Cardiac fibroblast (primary cell): Measurements from ENCODE around the gene TAF3.

ENCODE experiments used
- DNase-seq, 2 donors: peaks; one replicate each; pipeline versions ENCODE4 v3.0.0 to v3.0.0-alpha.2; 2010; ENCODE audit warnings: low read depth in 2 of 2
- H3K4me3 ChIP-seq, 2 donors: replicated peaks in 1 of 2; 1 replicate in 1 of 2; 2 replicates in 1 of 2; pipeline ENCODE4 v1.5.1; 2011; ENCODE audit warnings: low read depth in 2 of 2, low read length in 2 of 2, mild to moderate bottlenecking in 2 of 2, moderate library complexity in 1 of 2
- TF ChIP-seq, protein P1 (sequence below): IDR thresholded peaks from one replicate; pipeline ENCODE4 v1.5.1; 2011; ENCODE audit warnings: low read depth, mild to moderate bottlenecking, low read length, inconsistent platforms

The TAF3 gene

DNA sequence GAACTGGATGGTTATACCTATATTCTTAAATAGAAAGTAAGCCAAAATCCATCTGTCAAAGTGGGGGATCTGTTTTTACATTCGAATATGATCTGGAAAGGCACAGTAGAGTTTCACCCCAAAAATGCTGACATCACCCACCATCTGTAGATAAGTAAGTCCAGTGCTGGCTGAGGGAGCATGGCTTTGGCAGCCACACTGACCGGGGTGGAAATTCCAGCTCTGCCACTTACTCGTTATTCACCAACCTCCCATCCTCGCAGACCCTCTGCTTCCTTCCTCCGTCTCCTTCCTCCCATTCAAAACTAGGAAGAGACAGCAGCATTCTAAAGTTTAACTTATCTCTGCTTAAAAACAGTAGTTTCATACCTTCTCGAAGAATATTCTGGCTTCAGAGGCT is 151.3 kb downstream of the TAF3 start:
- TF ChIP-seq, protein P1, sequence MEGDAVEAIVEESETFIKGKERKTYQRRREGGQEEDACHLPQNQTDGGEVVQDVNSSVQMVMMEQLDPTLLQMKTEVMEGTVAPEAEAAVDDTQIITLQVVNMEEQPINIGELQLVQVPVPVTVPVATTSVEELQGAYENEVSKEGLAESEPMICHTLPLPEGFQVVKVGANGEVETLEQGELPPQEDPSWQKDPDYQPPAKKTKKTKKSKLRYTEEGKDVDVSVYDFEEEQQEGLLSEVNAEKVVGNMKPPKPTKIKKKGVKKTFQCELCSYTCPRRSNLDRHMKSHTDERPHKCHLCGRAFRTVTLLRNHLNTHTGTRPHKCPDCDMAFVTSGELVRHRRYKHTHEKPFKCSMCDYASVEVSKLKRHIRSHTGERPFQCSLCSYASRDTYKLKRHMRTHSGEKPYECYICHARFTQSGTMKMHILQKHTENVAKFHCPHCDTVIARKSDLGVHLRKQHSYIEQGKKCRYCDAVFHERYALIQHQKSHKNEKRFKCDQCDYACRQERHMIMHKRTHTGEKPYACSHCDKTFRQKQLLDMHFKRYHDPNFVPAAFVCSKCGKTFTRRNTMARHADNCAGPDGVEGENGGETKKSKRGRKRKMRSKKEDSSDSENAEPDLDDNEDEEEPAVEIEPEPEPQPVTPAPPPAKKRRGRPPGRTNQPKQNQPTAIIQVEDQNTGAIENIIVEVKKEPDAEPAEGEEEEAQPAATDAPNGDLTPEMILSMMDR: no peak
- H3K4me3 ChIP-seq: no peak overlapping the region
- DNase-seq: peak in 1 of 2 donors; percentile 19

DNA sequence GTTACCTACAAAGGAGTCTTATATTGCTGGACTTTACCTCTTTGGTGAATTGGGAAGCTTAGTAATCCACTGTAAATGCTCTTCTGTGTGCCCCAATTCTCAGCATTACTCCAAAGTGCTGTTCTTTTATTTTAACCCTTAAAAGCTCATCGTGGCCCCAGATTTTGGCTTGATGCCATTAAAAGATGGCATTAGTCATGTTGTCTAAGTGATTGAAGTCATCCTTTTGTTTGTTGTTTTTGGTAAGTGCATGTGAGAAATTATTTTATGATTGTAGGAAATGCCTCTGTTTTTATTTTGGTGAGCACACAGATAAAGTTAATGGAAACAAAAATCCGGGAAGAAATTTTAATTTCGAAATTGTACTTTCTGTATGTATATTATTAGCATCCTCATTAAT is 153.6 kb downstream of the TAF3 start:
- TF ChIP-seq, protein P1: no peak
- no peak overlapping the region for H3K4me3 ChIP-seq
- peak in 1 of 2 donors; percentile 24 for DNase-seq

DNA sequence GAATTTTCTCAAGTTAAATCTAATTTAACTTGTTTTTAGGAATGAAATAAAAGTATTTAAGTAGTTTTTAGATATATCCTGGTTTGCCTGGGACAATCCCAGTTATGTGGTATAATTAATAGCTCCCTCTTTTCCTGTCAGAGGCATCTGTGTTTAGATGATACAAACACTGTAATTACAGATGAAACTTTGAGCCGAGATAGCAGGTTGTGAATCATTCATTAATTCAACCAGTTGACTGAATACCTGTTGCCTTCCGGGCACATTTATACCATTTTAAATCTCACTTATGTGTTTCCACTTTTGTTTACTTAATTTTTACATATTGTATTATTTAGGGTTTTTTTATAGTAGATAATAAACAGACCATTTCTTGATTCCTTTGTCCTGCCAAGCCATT is 154.1 kb downstream of the TAF3 start:
- TF ChIP-seq, protein P1: no peak
- no peak for DNase-seq
- H3K4me3 ChIP-seq: no peak overlapping the region

DNA sequence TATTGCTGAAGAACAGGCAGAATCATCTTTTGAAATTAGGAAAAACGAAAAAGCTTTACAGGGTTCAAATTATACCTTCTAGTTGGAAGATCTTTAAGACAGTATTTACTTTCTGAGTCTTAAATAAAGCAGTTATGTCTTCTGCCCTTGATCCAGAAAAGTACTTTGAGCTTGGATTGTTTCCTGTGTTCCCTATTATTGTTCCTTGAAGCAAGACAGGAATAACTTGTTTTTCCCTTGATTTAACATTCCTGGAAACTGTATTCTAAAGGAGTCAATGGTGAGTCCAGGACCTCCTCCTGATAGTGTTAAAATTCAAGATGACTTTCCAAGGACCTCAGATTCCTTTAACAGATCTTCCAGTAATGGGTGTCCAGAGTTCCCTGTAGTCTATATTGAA is 161.9 kb downstream of the TAF3 start:
- TF ChIP-seq, protein P1: no peak
- H3K4me3 ChIP-seq: no peak overlapping the region
- no peak for DNase-seq

DNA sequence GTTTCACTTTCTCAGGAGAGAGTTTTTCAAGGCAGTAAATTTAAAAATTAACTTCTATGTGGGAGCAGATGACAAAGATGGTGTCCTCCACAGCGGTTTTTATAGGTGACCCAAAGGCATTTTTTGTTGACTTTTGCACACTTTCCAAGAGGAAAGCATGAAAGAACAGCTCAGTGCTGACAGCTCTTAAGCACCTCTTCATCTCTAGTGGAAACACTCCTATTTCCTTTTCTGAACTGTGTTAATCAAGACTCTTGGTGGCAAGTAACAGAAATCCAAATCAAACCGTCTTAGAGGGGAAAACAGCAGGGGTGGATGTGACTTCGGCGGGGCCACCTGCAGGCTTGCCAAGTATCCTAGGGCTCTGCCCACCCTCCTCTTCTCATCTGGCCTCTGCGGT is 164.4 kb downstream of the TAF3 start:
- TF ChIP-seq, protein P1: no peak
- no peak overlapping the region for H3K4me3 ChIP-seq
- no peak for DNase-seq

DNA sequence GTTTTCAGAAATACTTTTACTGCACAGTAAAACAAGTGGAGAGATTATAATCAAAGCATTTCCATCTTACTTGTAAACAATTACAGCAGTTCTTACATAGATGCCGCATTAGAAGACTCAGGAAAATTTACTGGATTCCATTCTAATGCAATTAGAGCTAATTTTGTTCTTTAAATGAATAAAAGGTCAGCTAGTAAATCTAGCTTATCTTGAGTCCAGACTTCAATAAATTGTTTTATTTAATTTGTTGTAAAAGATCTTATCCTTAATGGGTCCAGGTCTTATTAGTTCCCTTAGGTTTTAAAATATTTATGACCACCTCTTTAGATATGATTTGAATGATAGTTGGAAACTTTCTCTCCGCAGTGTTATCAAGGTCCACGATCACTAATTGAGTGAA is 166.0 kb downstream of the TAF3 start:
- no peak for DNase-seq
- TF ChIP-seq, protein P1: no peak
- no peak overlapping the region for H3K4me3 ChIP-seq

DNA sequence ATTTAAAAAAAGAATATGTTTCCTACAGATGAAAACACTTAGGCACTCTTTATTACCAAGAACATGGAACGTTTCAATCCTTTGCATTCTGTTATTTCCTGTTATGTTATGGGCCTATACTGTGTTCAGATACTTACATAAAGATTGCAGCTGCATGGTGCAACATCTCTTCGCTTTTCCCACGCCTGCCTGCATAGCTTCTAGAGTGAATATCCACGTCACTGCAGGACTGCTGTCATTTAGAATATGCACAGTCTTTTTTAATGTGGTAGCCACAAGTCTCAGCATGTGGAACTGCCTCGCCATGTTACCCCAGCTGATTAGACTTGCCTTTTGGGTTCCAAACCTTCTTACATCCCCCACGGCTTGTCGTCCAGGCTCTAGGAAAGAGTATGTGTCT is 166.6 kb downstream of the TAF3 start:
- no peak overlapping the region for H3K4me3 ChIP-seq
- TF ChIP-seq, protein P1: no peak
- DNase-seq: no peak
